Measurements from ENCODE around the gene C22orf23.

C22orf23 gene

DNA sequence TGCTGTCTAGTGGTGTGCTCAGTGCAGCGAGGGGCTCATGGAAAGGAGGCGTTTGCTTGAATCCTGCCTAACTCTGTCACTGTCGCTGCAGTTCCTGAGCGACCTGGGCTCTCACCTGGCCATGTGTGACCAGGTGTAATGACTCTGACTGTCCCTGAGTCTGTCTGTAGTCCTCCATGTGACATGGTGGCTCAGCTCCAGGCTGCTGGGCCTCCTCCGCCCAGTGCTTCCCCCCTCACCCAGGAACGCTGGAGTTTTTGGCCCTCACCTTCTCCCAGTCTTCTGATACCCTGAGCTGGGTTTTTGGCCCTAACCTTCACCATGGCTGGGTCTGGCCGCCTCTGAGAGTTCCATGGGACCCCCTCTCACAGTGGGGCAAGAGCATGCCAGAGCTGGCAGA, 27.0 kb downstream of the C22orf23 start:
- POLR2A ChIA-PET = interaction anchor here (0.8 kb wide), 1 partner anchor 17 kb away, joined by 8 read pairs; no protein-coding TSS in a partner anchor
- 99% methylated on average over 6 of the region's 7 CpGs for WGBS (ENCODE audit: insufficient coverage)

DNA sequence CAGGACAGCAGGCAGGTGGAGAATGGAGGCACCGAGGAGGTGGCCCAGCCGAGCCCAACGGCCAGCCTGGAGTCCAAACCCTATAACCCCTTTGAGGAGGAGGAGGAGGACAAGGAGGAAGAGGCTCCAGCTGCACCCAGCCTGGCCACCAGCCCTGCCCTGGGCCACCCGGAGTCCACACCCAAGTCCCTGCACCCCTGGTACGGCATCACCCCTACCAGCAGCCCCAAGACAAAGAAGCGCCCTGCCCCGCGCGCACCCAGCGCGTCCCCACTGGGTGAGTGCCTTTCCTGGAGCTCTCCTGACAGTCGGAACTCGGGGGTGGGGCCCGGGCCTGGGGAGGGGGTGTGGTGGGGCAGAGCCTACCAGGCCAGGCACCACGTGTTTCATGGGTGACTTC, 27.6 kb downstream of the C22orf23 start:
- Histone ChIP-seq H3K27ac (ENCODE audit: insufficient read depth in 1 of 2, low read depth in 1 of 2, low read length in 2 of 2, poor library complexity in 1 of 2, severe bottlenecking in 2 of 2) (no peak overlapping the region), H3K4me3 (ENCODE audit: control insufficient read depth in 1 of 7, extremely low read depth in 1 of 7, insufficient read depth in 4 of 7, low read depth in 2 of 7, low read length in 6 of 7) (no peak overlapping the region), H3K9me3 (ENCODE audit: control extremely low read depth in 1 of 5, control insufficient read depth in 4 of 5, insufficient read depth in 2 of 5, low read depth in 1 of 5, low read length in 4 of 5) (no peaks in the 10 kb centered on the region), H3K4me1 (ENCODE audit: control extremely low read depth in 1 of 4, control insufficient read depth in 4 of 4, insufficient read depth in 4 of 4, low read length in 3 of 4) (peaks cover 0 to 2% (median under 1%) of the 10 kb centered on the region in 4 experiments), H3K27me3 (replicated peaks in 2 of 5; ENCODE audit: control insufficient read depth in 4 of 5, insufficient read depth in 5 of 5, low read length in 4 of 5) (no peaks in the 10 kb centered on the region), H3K36me3 (ENCODE audit: control insufficient read depth in 4 of 4, insufficient read depth in 4 of 4, low read length in 3 of 4) (peaks cover 6 to 60% (median 46%) of the 10 kb centered on the region in 4 experiments)
- no peak for DNase-seq
- WGBS (ENCODE audit: insufficient coverage) = 98% methylated on average over 7 of the region's 15 CpGs
- POLR2A ChIA-PET = interaction anchor here (0.8 kb wide), 1 partner anchor 18 kb away, joined by 8 read pairs; no protein-coding TSS in a partner anchor
- CTCF ChIA-PET = interaction anchor here (1.1 kb wide), 1 partner anchor 40 kb away, joined by 3 read pairs; no protein-coding TSS in a partner anchor

More for the DNA sequence above, 27.0 kb downstream of the C22orf23 start:
- Histone ChIP-seq H3K4me1 (ENCODE audit: control extremely low read depth in 1 of 4, control insufficient read depth in 4 of 4, insufficient read depth in 4 of 4, low read length in 3 of 4) (no peaks in the 10 kb centered on the region), H3K9me3 (ENCODE audit: control extremely low read depth in 1 of 5, control insufficient read depth in 4 of 5, insufficient read depth in 2 of 5, low read depth in 1 of 5, low read length in 4 of 5) (no peaks in the 10 kb centered on the region), H3K36me3 (ENCODE audit: control insufficient read depth in 4 of 4, insufficient read depth in 4 of 4, low read length in 3 of 4) (peaks cover 6 to 61% (median 48%) of the 10 kb centered on the region in 4 experiments), H3K27ac (ENCODE audit: insufficient read depth in 1 of 2, low read depth in 1 of 2, low read length in 2 of 2, poor library complexity in 1 of 2, severe bottlenecking in 2 of 2) (no peak overlapping the region), H3K4me3 (ENCODE audit: control insufficient read depth in 1 of 7, extremely low read depth in 1 of 7, insufficient read depth in 4 of 7, low read depth in 2 of 7, low read length in 6 of 7) (no peak overlapping the region), H3K27me3 (replicated peaks in 2 of 5; ENCODE audit: control insufficient read depth in 4 of 5, insufficient read depth in 5 of 5, low read length in 4 of 5) (no peaks in the 10 kb centered on the region)
- CTCF ChIA-PET = interaction anchor here (1.1 kb wide), 1 partner anchor 39 kb away, joined by 3 read pairs; no protein-coding TSS in a partner anchor
- DNase-seq = no peak

DNA sequence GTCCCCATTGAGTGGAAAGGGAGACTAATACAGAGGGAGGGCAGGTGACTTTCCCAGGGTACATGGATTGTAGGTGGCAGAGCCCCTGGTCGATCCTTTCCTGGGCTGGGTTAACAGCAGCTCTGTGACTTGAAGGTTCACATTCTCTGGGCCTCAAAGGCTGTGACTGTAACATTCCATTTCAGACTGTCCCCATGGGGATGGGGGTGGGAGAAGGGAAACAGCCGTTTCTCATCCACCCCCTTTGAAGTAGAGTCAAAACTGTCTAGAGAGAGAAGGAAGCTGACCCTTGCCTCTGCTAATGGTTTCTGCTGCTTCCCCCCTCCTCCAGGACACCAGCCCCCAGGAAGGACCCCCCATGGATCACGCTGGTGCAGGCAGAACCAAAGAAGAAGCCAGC, 28.1 kb downstream of the C22orf23 start:
- ChIA-PET POLR2A (interaction anchor here (0.8 kb wide), 1 partner anchor 18 kb away, joined by 8 read pairs; no protein-coding TSS in a partner anchor), CTCF (no interaction called here)
- no peak overlapping the region for H3K27ac ChIP-seq (ENCODE audit: insufficient read depth in 1 of 2, low read depth in 1 of 2, low read length in 2 of 2, poor library complexity in 1 of 2, severe bottlenecking in 2 of 2)
- no peak for DNase-seq
- WGBS (ENCODE audit: insufficient coverage) = 100% methylated on average over 2 of the region's 3 CpGs
- H3K27me3 ChIP-seq (replicated peaks in 2 of 5; ENCODE audit: control insufficient read depth in 4 of 5, insufficient read depth in 5 of 5, low read length in 4 of 5) = no peaks in the 10 kb centered on the region
- H3K9me3 ChIP-seq (ENCODE audit: control extremely low read depth in 1 of 5, control insufficient read depth in 4 of 5, insufficient read depth in 2 of 5, low read depth in 1 of 5, low read length in 4 of 5) = no peaks in the 10 kb centered on the region
- H3K4me1 ChIP-seq (ENCODE audit: control extremely low read depth in 1 of 4, control insufficient read depth in 4 of 4, insufficient read depth in 4 of 4, low read length in 3 of 4) = peaks cover 0 to 4% (median 2%) of the 10 kb centered on the region in 4 experiments
- no peak overlapping the region for H3K4me3 ChIP-seq (ENCODE audit: control insufficient read depth in 1 of 7, extremely low read depth in 1 of 7, insufficient read depth in 4 of 7, low read depth in 2 of 7, low read length in 6 of 7)
- peaks cover 6 to 60% (median 45%) of the 10 kb centered on the region in 4 experiments for H3K36me3 ChIP-seq (ENCODE audit: control insufficient read depth in 4 of 4, insufficient read depth in 4 of 4, low read length in 3 of 4)

DNA sequence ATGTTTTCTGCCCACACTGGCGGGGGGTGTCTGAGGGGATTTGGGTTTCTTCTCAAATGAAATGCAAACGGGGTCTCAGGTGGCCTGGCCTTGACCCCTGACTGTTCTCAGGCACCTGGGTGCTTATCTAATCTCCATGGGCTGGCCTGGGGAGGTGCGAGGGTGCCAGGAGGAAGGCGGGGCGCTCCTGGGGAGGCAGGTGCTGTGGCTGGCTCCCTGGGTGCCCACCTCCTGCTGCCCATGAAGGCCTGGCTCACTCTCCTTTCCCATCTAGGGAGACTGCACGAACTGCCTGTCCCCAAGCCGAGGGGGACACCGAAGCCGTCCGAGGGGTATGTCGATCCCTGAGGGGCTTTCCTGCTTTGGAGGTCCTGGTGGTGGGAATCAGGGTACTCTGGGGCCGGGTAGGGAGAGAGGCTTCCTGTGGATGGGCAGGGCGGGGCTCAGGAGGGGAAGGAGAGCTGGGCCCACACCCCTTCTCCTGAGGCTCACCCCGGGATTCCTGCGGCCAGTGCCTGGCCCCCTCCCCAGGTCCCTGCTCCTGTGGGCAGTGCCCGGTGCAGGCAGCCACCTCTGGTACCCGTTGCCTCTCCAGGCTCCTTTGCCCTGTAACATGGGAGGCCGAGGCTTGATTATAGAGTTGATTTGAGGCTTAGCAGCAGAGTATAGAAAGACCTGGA, 28.9 kb downstream of the C22orf23 start:
- Histone ChIP-seq H3K27me3 (replicated peaks in 2 of 5; ENCODE audit: control insufficient read depth in 4 of 5, insufficient read depth in 5 of 5, low read length in 4 of 5) (no peaks in the 10 kb centered on the region), H3K27ac (ENCODE audit: insufficient read depth in 1 of 2, low read depth in 1 of 2, low read length in 2 of 2, poor library complexity in 1 of 2, severe bottlenecking in 2 of 2) (no peak overlapping the region), H3K9me3 (ENCODE audit: control extremely low read depth in 1 of 5, control insufficient read depth in 4 of 5, insufficient read depth in 2 of 5, low read depth in 1 of 5, low read length in 4 of 5) (no peaks in the 10 kb centered on the region), H3K4me1 (ENCODE audit: control extremely low read depth in 1 of 4, control insufficient read depth in 4 of 4, insufficient read depth in 4 of 4, low read length in 3 of 4) (peaks cover 5 to 11% (median 7%) of the 10 kb centered on the region in 4 experiments), H3K4me3 (ENCODE audit: control insufficient read depth in 1 of 7, extremely low read depth in 1 of 7, insufficient read depth in 4 of 7, low read depth in 2 of 7, low read length in 6 of 7) (no peak overlapping the region), H3K36me3 (ENCODE audit: control insufficient read depth in 4 of 4, insufficient read depth in 4 of 4, low read length in 3 of 4) (peaks cover 6 to 55% (median 40%) of the 10 kb centered on the region in 4 experiments)
- POLR2A ChIA-PET = no interaction called here
- DNase-seq = no peak
- CTCF ChIA-PET = interaction anchor here (1.4 to 1.6 kb wide), 3 partner anchors 9 to 61 kb away, joined by 3 to 9 read pairs (median 4); partner anchors contain the start of gene MICALL1
- 93% methylated on average over 12 of the region's 18 CpGs for WGBS (ENCODE audit: insufficient coverage)

DNA sequence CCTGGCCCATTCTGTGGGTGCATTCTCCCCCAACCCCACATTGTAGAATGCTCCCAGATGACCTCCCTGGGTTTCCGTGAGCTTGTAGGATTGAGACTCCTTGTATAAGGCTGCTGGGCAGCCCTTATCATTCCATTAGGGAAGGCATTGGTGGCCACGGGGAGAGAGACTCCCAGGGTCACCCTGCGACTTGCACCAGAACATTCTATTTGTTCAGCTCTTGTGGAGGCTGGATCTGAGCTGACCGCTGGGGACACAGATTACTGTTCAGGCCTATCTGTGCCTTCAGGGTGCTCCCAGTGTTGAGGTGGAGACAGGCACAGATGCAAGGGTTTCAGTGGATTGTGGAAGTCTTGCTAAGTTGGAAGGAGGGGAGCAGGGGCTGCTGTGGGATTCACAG, 29.5 kb downstream of the C22orf23 start:
- POLR2A ChIA-PET = no interaction called here
- H3K27ac ChIP-seq (ENCODE audit: insufficient read depth in 1 of 2, low read depth in 1 of 2, low read length in 2 of 2, poor library complexity in 1 of 2, severe bottlenecking in 2 of 2) = no peak overlapping the region
- H3K27me3 ChIP-seq (replicated peaks in 2 of 5; ENCODE audit: control insufficient read depth in 4 of 5, insufficient read depth in 5 of 5, low read length in 4 of 5) = no peaks in the 10 kb centered on the region
- CTCF ChIA-PET = interaction anchor here (1.0 to 1.6 kb wide), 4 partner anchors 9 to 60 kb away, joined by 3 to 9 read pairs (median 4); partner anchors contain the start of gene MICALL1
- H3K4me1 ChIP-seq (ENCODE audit: control extremely low read depth in 1 of 4, control insufficient read depth in 4 of 4, insufficient read depth in 4 of 4, low read length in 3 of 4) = peaks cover 5 to 11% (median 7%) of the 10 kb centered on the region in 4 experiments
- H3K36me3 ChIP-seq (ENCODE audit: control insufficient read depth in 4 of 4, insufficient read depth in 4 of 4, low read length in 3 of 4) = peaks cover 6 to 54% (median 37%) of the 10 kb centered on the region in 4 experiments
- no peak for DNase-seq
- H3K4me3 ChIP-seq (ENCODE audit: control insufficient read depth in 1 of 7, extremely low read depth in 1 of 7, insufficient read depth in 4 of 7, low read depth in 2 of 7, low read length in 6 of 7) = no peak overlapping the region
- WGBS (ENCODE audit: insufficient coverage) = 96% methylated on average over 4 of the region's 4 CpGs
- H3K9me3 ChIP-seq (ENCODE audit: control extremely low read depth in 1 of 5, control insufficient read depth in 4 of 5, insufficient read depth in 2 of 5, low read depth in 1 of 5, low read length in 4 of 5) = no peaks in the 10 kb centered on the region

DNA sequence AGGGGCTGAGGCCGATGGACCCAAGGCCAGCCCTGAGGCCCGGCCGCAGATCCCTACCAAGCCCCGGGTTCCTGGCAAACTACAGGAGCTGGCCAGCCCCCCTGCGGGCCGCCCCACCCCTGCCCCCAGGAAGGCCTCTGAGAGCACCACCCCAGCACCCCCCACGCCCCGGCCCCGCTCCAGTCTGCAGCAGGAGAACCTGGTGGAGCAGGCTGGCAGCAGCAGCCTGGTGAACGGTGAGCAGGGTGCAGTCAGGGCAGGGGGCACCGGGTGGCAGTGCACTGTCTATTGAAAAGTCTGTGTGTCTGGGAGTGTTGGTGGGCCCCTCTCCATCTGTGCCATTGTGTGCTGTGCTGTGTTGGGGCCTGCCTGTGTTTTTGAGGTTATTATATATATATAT, 31.2 kb downstream of the C22orf23 start:
- H3K9me3 ChIP-seq (ENCODE audit: control extremely low read depth in 1 of 5, control insufficient read depth in 4 of 5, insufficient read depth in 2 of 5, low read depth in 1 of 5, low read length in 4 of 5) = no peaks in the 10 kb centered on the region
- CTCF ChIA-PET = no interaction called here
- H3K4me1 ChIP-seq (ENCODE audit: control extremely low read depth in 1 of 4, control insufficient read depth in 4 of 4, insufficient read depth in 4 of 4, low read length in 3 of 4) = peaks cover 5 to 19% (median 9%) of the 10 kb centered on the region in 4 experiments
- POLR2A ChIA-PET = no interaction called here
- DNase-seq = peak in 2 of 3 donors; percentile 61 to 81
- WGBS (ENCODE audit: insufficient coverage) = 96% methylated on average over 8 of the region's 11 CpGs
- no peak overlapping the region for H3K4me3 ChIP-seq (ENCODE audit: control insufficient read depth in 1 of 7, extremely low read depth in 1 of 7, insufficient read depth in 4 of 7, low read depth in 2 of 7, low read length in 6 of 7)
- no peak overlapping the region for H3K27ac ChIP-seq (ENCODE audit: insufficient read depth in 1 of 2, low read depth in 1 of 2, low read length in 2 of 2, poor library complexity in 1 of 2, severe bottlenecking in 2 of 2)
- peaks cover 4 to 62% (median 40%) of the 10 kb centered on the region in 4 experiments for H3K36me3 ChIP-seq (ENCODE audit: control insufficient read depth in 4 of 4, insufficient read depth in 4 of 4, low read length in 3 of 4)
- no peaks in the 10 kb centered on the region for H3K27me3 ChIP-seq (replicated peaks in 2 of 5; ENCODE audit: control insufficient read depth in 4 of 5, insufficient read depth in 5 of 5, low read length in 4 of 5)

DNA sequence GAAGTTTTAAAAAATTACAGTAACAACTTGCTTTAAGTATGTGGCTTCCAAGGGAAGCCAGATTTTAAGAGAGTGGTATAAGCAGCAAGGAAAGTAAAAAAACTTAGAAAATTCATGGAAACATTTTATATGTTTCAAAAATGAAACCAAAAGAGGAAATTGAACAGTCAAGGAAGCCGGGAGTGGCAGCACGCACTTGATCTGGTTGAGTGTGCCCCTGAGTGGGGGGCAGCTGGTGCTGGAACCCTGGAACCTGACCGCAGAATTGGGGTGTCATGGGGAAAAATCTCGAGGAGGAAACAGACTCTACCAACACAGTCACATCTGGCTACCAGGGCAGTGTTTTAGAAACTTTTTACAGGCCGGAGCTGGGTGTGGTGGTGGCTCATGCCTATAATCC, 33.3 kb downstream of the C22orf23 start:
- WGBS (ENCODE audit: insufficient coverage) = 5% methylated on average over 4 of the region's 5 CpGs

More for the DNA sequence above, 33.3 kb downstream of the C22orf23 start:
- DNase-seq = peak; percentile 31 to 79 (median 72)
- no peaks in the 10 kb centered on the region for H3K27me3 ChIP-seq (replicated peaks in 2 of 5; ENCODE audit: control insufficient read depth in 4 of 5, insufficient read depth in 5 of 5, low read length in 4 of 5)
- H3K27ac ChIP-seq (ENCODE audit: insufficient read depth in 1 of 2, low read depth in 1 of 2, low read length in 2 of 2, poor library complexity in 1 of 2, severe bottlenecking in 2 of 2) = peak overlapping the region; percentile 58 to 76
- H3K9me3 ChIP-seq (ENCODE audit: control extremely low read depth in 1 of 5, control insufficient read depth in 4 of 5, insufficient read depth in 2 of 5, low read depth in 1 of 5, low read length in 4 of 5) = no peaks in the 10 kb centered on the region
- H3K4me3 ChIP-seq (ENCODE audit: control insufficient read depth in 1 of 7, extremely low read depth in 1 of 7, insufficient read depth in 4 of 7, low read depth in 2 of 7, low read length in 6 of 7) = peak overlapping the region in 4 of 7 experiments; percentile 2 to 71 (median 59)
- peaks cover 6 to 55% (median 36%) of the 10 kb centered on the region in 4 experiments for H3K36me3 ChIP-seq (ENCODE audit: control insufficient read depth in 4 of 4, insufficient read depth in 4 of 4, low read length in 3 of 4)
- ChIA-PET POLR2A (no interaction called here), CTCF (interaction anchor here (0.6 to 1.9 kb wide), 3 partner anchors 10 to 488 kb away, joined by 4 to 5 read pairs (median 4); no protein-coding TSS in a partner anchor)
- peaks cover 5 to 19% (median 9%) of the 10 kb centered on the region in 4 experiments for H3K4me1 ChIP-seq (ENCODE audit: control extremely low read depth in 1 of 4, control insufficient read depth in 4 of 4, insufficient read depth in 4 of 4, low read length in 3 of 4)
